ENCODE results near the gene ERBIN. TPM values are rescaled to one million over a fixed set of nuclear protein-coding genes. Genes with fewer than 3 reads are reported as not detected.

Gene ERBIN, protein sequence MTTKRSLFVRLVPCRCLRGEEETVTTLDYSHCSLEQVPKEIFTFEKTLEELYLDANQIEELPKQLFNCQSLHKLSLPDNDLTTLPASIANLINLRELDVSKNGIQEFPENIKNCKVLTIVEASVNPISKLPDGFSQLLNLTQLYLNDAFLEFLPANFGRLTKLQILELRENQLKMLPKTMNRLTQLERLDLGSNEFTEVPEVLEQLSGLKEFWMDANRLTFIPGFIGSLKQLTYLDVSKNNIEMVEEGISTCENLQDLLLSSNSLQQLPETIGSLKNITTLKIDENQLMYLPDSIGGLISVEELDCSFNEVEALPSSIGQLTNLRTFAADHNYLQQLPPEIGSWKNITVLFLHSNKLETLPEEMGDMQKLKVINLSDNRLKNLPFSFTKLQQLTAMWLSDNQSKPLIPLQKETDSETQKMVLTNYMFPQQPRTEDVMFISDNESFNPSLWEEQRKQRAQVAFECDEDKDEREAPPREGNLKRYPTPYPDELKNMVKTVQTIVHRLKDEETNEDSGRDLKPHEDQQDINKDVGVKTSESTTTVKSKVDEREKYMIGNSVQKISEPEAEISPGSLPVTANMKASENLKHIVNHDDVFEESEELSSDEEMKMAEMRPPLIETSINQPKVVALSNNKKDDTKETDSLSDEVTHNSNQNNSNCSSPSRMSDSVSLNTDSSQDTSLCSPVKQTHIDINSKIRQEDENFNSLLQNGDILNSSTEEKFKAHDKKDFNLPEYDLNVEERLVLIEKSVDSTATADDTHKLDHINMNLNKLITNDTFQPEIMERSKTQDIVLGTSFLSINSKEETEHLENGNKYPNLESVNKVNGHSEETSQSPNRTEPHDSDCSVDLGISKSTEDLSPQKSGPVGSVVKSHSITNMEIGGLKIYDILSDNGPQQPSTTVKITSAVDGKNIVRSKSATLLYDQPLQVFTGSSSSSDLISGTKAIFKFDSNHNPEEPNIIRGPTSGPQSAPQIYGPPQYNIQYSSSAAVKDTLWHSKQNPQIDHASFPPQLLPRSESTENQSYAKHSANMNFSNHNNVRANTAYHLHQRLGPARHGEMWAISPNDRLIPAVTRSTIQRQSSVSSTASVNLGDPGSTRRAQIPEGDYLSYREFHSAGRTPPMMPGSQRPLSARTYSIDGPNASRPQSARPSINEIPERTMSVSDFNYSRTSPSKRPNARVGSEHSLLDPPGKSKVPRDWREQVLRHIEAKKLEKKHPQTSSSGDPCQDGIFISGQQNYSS (N-terminal part only)
- total RNA-seq, result 44.2 and 49.5 TPM in 2 replicates

GRCh38 chr5:65926276-65926783, at the start of gene ERBIN:
Gene ERBIN (plus strand): TSS chr5:65926575. CDS start chr5:65992719, 66,144 bp downstream.

Other genes with a start within 250 kb of the ERBIN start
- gene SGTB, start 204.5 kb upstream of the ERBIN start, total RNA-seq, result 10.1 and 14.4 TPM in 2 replicates
- gene NLN, start 204.4 kb upstream of the ERBIN start, total RNA-seq, result 42.2 and 53.8 TPM in 2 replicates
- 41.6 and 69.1 TPM in 2 replicates for gene SREK1, start 217.7 kb downstream of the ERBIN start, total RNA-seq

Data from epithelial cell of umbilical artery (primary cell).